Brain pericyte (primary cell): Measurements from ENCODE around the gene TMEM184A.

Experiments used
- DNase-seq: peaks from one replicate; pipeline ENCODE4 v3.0.0-alpha.2; 2012; ENCODE audit warnings: low read depth, low spot score

Gene TMEM184A

GRCh38 chr7:1539882-1540775 is 15.9 kb downstream of the TMEM184A start:
- DNase-seq = no peak

- no peak for DNase-seq
Observed at GRCh38 chr7:1539181-1539881, 16.7 kb downstream of the TMEM184A start.

- no peak for DNase-seq
Observed at GRCh38 chr7:1538544-1539180, 17.3 kb downstream of the TMEM184A start.

GRCh38 chr7:1537535-1538412 is 18.2 kb downstream of the TMEM184A start:
- peak; percentile 66 for DNase-seq

GRCh38 chr7:1536743-1537534 is 19.1 kb downstream of the TMEM184A start:
- DNase-seq = peak; percentile 93

- no peak for DNase-seq
Observed at GRCh38 chr7:1536455-1536742, 19.6 kb downstream of the TMEM184A start.

GRCh38 chr7:1535701-1536454 is 20.1 kb downstream of the TMEM184A start:
- no peak for DNase-seq

GRCh38 chr7:1535100-1535458 is 20.9 kb downstream of the TMEM184A start:
- no peak for DNase-seq

GRCh38 chr7:1534330-1535099 is 21.5 kb downstream of the TMEM184A start:
- DNase-seq = no peak

- no peak for DNase-seq
Observed at GRCh38 chr7:1533547-1534329, 22.3 kb downstream of the TMEM184A start.

- no peak for DNase-seq
Observed at GRCh38 chr7:1533255-1533546, 22.8 kb downstream of the TMEM184A start.

GRCh38 chr7:1532456-1533254 is 23.4 kb downstream of the TMEM184A start:
- peak; percentile 65 for DNase-seq

GRCh38 chr7:1531979-1532455 is 24.0 kb downstream of the TMEM184A start:
- DNase-seq = no peak

GRCh38 chr7:1531263-1531978 is 24.6 kb downstream of the TMEM184A start:
- DNase-seq = no peak

GRCh38 chr7:1530946-1531262 is 25.1 kb downstream of the TMEM184A start:
- no peak for DNase-seq

GRCh38 chr7:1529383-1530116 is 26.5 kb downstream of the TMEM184A start:
- no peak for DNase-seq
